Left colon (tissue), 2 donors: ENCODE data around the gene PPP2R5C. TPM values are rescaled to one million over a fixed set of nuclear protein-coding genes. Genes with fewer than 3 reads are reported as not detected.

Experiments used
- total RNA-seq, 2 donors: library from RNA; stranded (reverse); fragmentation: NEBNext Ultra II Directional; extraction: Animal tissue kit (Norgen Biotek cat#: 25700); gene quantifications; one replicate each; pipeline ENCODE4 v1.2.1, GENCODE V29; 2021
- donor health status: DM: no; HTN: no; CAD: no.
- donor health status: DM: yes; HTN: yes; CAD: no.

Gene PPP2R5C
- total RNA-seq, 2 donors from 2014 or later = 139 to 144 TPM

Other genes with a start within 250 kb of the PPP2R5C start
- 1 to 10 TPM in 1 of 2 donors, under 1 TPM in 1; 0.73 to 1.0 TPM for gene DIO3, start 200.2 kb upstream of the PPP2R5C start, total RNA-seq
- 100 to 1,000 TPM; 370 to 424 TPM for gene DYNC1H1, start 202.9 kb downstream of the PPP2R5C start, total RNA-seq